Osteoblast (primary cell): Measurements from ENCODE around the gene C1QL4. TPM values are rescaled to one million over a fixed set of nuclear protein-coding genes. Genes with fewer than 3 reads are reported as not detected.

ENCODE experiments used
- DNase-seq: peaks from one replicate; pipeline ENCODE4 v3.0.0; 2011; ENCODE audit warnings: low spot score, mixed read lengths; ENCODE audit not compliant: insufficient read length; ENCODE audit errors: missing footprints
- H2AFZ ChIP-seq: 2 replicates; pipeline ENCODE4 v1.6.0; 2011; ENCODE audit warnings: mild to moderate bottlenecking, low read length
- H3K27ac ChIP-seq: 2 replicates; pipeline ENCODE4 v1.5.1; 2011; ENCODE audit warnings: mild to moderate bottlenecking, low read depth, low read length, moderate library complexity
- H3K27me3 ChIP-seq: 2 replicates; pipeline ENCODE4 v1.6.0; 2012; ENCODE audit warnings: mild to moderate bottlenecking, control low read depth, inconsistent platforms, low read length, moderate library complexity; ENCODE audit not compliant: insufficient read depth
- H3K36me3 ChIP-seq: 2 replicates; pipeline ENCODE4 v1.5.1; 2011; ENCODE audit warnings: mild to moderate bottlenecking, low read length, control low read depth, moderate library complexity; ENCODE audit not compliant: insufficient read depth
- H3K4me1 ChIP-seq: 2 replicates; pipeline ENCODE4 v1.5.1; 2011; ENCODE audit warnings: mild to moderate bottlenecking, low read length, control low read depth, moderate library complexity; ENCODE audit not compliant: insufficient read depth
- H3K4me2 ChIP-seq: 2 replicates; pipeline ENCODE4 v1.6.0; 2011; ENCODE audit warnings: mild to moderate bottlenecking, low read length; ENCODE audit not compliant: insufficient read depth
- H3K4me3 ChIP-seq: fragments of 200-600 bp; sonication (generic); 3 replicates; pipeline ENCODE4 v1.5.1; 2012; ENCODE audit warnings: mild to moderate bottlenecking, low read length, inconsistent platforms; ENCODE audit not compliant: insufficient read depth
- H3K79me2 ChIP-seq: 2 replicates; pipeline ENCODE4 v1.6.0; 2012; ENCODE audit warnings: mild to moderate bottlenecking, low read length, control low read depth, inconsistent platforms; ENCODE audit not compliant: insufficient read depth
- H3K9me3 ChIP-seq: 2 replicates; pipeline ENCODE4 v1.5.1; 2011; ENCODE audit warnings: low read depth, low read length, control low read depth
- H4K20me1 ChIP-seq: 2 replicates; pipeline ENCODE4 v1.6.0; 2012; ENCODE audit warnings: mild to moderate bottlenecking, low read length, control low read depth; ENCODE audit not compliant: insufficient read depth
- total RNA-seq: library from RNA; depleted of rRNA; stranded (reverse); fragments of >200 nt; gene quantifications from 2 replicates; pipeline ENCODE4 v1.2.3, GENCODE V29; 2012
- TF ChIP-seq, protein P1 (sequence below): IDR thresholded peaks from 2 replicates; pipeline ENCODE4 v1.5.1; 2011; ENCODE audit warnings: mild to moderate bottlenecking, low read depth, low read length, moderate library complexity; ENCODE audit errors: extremely low read depth

Gene C1QL4
- total RNA-seq, 1 donor = 0.36 TPM

DNA sequence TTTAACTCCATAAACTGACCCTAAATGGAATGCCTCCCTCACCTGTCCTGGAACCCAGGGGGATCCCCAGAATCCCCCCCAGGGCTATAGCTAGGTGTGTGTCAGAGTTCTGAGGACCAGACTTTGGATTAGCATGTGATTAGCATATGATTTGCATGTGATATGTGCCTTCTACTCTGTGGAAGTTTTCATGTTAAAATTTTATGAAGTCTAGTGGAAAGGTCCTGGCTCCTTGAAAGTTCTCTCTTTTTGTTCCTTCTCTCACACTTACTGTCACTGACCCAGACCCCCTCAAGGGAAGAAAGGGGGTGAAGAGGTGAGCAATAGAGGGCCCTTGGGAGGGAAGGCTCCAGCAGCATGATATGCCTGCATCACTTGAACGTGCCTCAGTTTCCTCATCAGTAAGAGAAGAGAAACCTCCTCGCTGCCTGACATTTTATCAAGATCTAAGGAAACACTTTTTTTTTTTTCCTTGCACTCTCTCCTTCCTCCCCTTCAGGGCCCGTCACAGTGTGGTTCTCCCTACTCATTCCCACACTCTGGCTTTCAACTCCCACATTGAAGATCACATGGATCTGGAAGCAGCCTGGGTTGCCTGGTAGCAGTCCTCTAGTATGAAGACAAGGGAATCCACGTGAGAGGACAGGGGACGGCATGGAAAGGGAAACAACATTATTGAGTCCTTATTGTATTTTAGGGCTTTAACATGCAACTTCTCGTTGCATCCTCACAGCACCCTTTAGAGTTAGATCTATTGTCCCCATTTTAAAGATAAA lies 3.3 kb upstream of the C1QL4 start:
- Histone ChIP-seq H2AFZ (no peak overlapping the region), H3K9me3 (no peaks in the 10 kb centered on the region), H3K4me3 (no peak overlapping the region), H3K27me3 (peaks cover 77% of the 10 kb centered on the region), H3K36me3 (no peaks in the 10 kb centered on the region), H3K79me2 (no peaks in the 10 kb centered on the region), H3K27ac (no peak overlapping the region), H3K4me2 (no peak overlapping the region), H3K4me1 (peaks cover 15% of the 10 kb centered on the region), H4K20me1 (no peaks in the 10 kb centered on the region)
- peak; percentile 76 for DNase-seq
- TF ChIP-seq, protein P1, sequence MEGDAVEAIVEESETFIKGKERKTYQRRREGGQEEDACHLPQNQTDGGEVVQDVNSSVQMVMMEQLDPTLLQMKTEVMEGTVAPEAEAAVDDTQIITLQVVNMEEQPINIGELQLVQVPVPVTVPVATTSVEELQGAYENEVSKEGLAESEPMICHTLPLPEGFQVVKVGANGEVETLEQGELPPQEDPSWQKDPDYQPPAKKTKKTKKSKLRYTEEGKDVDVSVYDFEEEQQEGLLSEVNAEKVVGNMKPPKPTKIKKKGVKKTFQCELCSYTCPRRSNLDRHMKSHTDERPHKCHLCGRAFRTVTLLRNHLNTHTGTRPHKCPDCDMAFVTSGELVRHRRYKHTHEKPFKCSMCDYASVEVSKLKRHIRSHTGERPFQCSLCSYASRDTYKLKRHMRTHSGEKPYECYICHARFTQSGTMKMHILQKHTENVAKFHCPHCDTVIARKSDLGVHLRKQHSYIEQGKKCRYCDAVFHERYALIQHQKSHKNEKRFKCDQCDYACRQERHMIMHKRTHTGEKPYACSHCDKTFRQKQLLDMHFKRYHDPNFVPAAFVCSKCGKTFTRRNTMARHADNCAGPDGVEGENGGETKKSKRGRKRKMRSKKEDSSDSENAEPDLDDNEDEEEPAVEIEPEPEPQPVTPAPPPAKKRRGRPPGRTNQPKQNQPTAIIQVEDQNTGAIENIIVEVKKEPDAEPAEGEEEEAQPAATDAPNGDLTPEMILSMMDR = no peak

DNA sequence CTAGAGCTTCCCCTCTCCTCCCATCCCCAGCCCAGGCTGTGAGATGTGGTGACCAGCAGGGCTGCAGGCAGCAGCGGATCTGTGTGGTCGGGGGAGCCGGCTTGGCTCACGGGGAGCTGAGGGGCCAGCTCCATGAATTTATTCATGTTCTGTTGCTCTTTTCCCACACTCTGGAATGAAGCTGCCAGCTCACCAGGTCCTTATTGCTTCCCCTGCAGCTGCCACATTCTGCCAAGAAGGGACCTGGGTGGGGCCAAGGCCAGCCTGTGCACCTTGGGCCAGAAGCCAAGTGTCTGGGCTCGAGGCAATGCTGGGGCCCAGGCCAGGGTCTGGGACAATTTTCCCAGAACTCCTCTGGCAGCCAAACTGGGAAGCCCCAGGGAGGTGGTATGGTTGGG lies 2.5 kb upstream of the C1QL4 start:
- Histone ChIP-seq H3K27ac (no peak overlapping the region), H3K79me2 (no peaks in the 10 kb centered on the region), H2AFZ (no peak overlapping the region), H4K20me1 (no peaks in the 10 kb centered on the region), H3K4me3 (no peak overlapping the region), H3K36me3 (no peaks in the 10 kb centered on the region), H3K27me3 (peaks cover 77% of the 10 kb centered on the region), H3K9me3 (no peaks in the 10 kb centered on the region), H3K4me1 (peaks cover 15% of the 10 kb centered on the region), H3K4me2 (no peak overlapping the region)
- peak; percentile 82 for DNase-seq
- TF ChIP-seq, protein P1 = no peak

DNA sequence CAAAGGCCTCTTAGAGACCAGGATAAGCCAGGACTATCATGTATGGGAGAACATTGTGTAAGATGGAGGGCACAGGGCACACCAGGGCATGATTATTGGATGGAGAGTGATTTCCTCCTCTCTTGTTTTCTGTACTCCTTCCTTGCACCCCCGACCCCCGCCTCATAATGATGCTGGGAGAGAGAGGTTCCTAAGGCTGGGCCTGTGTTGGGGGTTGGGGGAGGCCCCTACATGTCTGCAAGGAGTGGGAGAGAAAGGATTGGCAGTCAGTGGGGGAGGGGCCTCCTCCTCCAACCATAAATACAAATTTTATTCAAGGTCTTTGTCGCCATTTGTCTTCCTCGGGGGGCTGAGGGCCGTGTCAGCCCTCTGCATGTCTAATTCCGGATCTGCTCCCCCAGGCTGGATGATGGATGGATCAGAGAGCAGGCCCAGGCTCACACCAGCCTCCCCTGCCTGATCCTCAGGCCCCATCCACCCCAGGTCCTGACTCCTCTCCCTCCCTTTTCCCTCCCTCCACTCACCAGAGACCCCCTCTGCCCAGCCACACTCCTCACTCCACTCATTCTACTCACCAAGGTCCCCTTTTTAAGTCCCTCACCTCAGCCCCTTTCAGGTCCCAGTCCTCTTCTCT lies 2.0 kb upstream of the C1QL4 start:
- Histone ChIP-seq H3K79me2 (no peaks in the 10 kb centered on the region), H3K27ac (no peak overlapping the region), H3K9me3 (no peaks in the 10 kb centered on the region), H4K20me1 (no peaks in the 10 kb centered on the region), H3K4me1 (peaks cover 15% of the 10 kb centered on the region), H3K36me3 (no peaks in the 10 kb centered on the region), H3K27me3 (peaks cover 73% of the 10 kb centered on the region), H3K4me2 (no peak overlapping the region), H3K4me3 (no peak overlapping the region), H2AFZ (no peak overlapping the region)
- TF ChIP-seq, protein P1 = no peak
- peak; percentile 74 for DNase-seq

DNA sequence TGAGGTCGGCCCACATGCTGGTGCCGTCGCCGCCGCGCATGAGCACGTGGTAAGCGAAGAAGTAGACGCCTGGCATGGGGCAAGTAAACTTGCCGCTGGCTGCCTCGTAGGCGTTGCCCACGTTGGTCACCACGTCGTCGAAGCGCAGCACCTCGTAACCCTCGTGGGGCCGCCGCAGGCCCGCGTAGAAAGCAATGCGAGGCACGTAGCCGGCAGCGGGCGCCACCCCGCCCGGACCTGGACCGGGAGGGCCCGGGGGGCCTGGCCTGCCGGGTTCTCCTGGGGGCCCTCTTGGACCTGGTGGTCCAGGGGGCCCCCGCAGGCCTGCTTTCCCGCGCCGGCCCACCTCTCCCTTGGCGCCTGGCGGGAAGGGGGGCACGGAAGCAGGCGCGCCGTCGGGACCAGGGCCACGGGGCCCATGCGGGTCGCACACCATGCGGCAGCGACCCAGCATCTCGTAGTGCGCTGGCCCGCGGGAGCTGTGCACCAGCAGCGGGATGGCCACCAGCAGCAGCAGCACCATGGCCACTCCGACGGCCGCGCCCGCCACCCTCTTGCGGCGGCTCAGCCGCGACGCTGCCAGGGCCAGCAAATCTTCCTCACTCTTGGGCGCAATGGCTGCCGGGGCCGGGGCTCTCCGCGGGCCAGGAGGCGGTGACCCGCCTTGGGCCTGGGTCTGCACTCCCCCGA lies 888 bp downstream of the C1QL4 start:
- no peak overlapping the region for H3K4me2 ChIP-seq
- no peak overlapping the region for H3K4me3 ChIP-seq
- peak; percentile 57 for DNase-seq
- no peaks in the 10 kb centered on the region for H3K9me3 ChIP-seq
- TF ChIP-seq, protein P1 = no peak
- H4K20me1 ChIP-seq = no peaks in the 10 kb centered on the region
- peaks cover 45% of the 10 kb centered on the region for H3K27me3 ChIP-seq
- H3K36me3 ChIP-seq = no peaks in the 10 kb centered on the region
- peaks cover 3% of the 10 kb centered on the region for H3K4me1 ChIP-seq
- no peaks in the 10 kb centered on the region for H3K79me2 ChIP-seq
- H3K27ac ChIP-seq = no peak overlapping the region
- no peak overlapping the region for H2AFZ ChIP-seq
